BLaER1 (cell line): ENCODE results near the gene ADAMTSL3.
"Not testable (repeated sequence)": the region's sequence is repeated elsewhere in the genome, so short reads cannot be mapped to it uniquely, and the experiment has no call there.

Experiments
- H3K27ac ChIP-seq: shearing (Covaris generic); formaldehyde crosslinking; 2 replicates; pipeline ENCODE4 v1.8.1; 2022
- H3K27me3 ChIP-seq: shearing (Covaris generic); formaldehyde crosslinking; 2 replicates; pipeline ENCODE4 v1.8.1; 2022
- H3K36me3 ChIP-seq: shearing (Covaris generic); formaldehyde crosslinking; 2 replicates; pipeline ENCODE4 v1.8.1; 2022
- H3K4me1 ChIP-seq: shearing (Covaris generic); formaldehyde crosslinking; 2 replicates; pipeline ENCODE4 v1.8.1; 2022
- H3K4me2 ChIP-seq: shearing (Covaris generic); formaldehyde crosslinking; 2 replicates; pipeline ENCODE4 v1.8.1; 2022
- H3K4me3 ChIP-seq: shearing (Covaris generic); formaldehyde crosslinking; 2 replicates; pipeline ENCODE4 v1.8.1; 2022
- H3K9ac ChIP-seq: shearing (Covaris generic); formaldehyde crosslinking; 2 replicates; pipeline ENCODE4 v1.8.1; 2022
- H3K9me3 ChIP-seq: shearing (Covaris generic); formaldehyde crosslinking; 2 replicates; pipeline ENCODE4 v1.8.1; 2022
- H4K20me1 ChIP-seq: shearing (Covaris generic); formaldehyde crosslinking; 2 replicates; pipeline ENCODE4 v1.8.1; 2022
- Cebpa-rat ChIP-seq: shearing (Covaris generic); IDR thresholded peaks from 2 replicates; pipeline ENCODE4 v1.8.1; 2022

Gene ADAMTSL3

DNA sequence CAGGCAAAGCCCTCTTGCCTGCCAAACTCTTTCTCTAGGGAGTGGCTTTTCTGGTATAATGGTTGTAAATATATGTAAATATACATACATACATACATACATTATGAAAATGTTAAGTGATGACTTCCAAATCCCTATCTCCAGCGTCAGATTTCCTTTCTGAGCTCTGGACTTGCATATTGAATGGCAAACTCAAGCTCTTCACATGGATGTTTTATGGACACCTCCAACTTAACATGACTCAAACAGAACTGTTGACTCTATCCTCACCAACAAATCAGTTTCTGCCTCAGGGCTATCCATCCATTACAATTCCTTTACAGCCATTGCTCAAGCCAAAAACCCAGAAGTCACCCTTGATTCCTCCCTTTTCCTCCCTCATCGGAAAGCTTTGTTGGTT lies 45.1 kb downstream of the ADAMTSL3 start:
- TF ChIP-seq Cebpa-rat = no peak
- no peaks in the 10 kb centered on the region for H3K36me3 ChIP-seq
- H3K9me3 ChIP-seq = peaks cover 9% of the 10 kb centered on the region
- H3K4me1 ChIP-seq = no peaks in the 10 kb centered on the region
- no peaks in the 10 kb centered on the region for H4K20me1 ChIP-seq
- no peak overlapping the region for H3K9ac ChIP-seq
- H3K27ac ChIP-seq = no peak overlapping the region
- H3K4me2 ChIP-seq = no peak overlapping the region
- H3K4me3 ChIP-seq = no peak overlapping the region
- H3K27me3 ChIP-seq = no peaks in the 10 kb centered on the region

GRCh38 chr15:83700082-83700481 lies 46.2 kb downstream of the ADAMTSL3 start:
- TF ChIP-seq Cebpa-rat = no peak
- Histone ChIP-seq H3K36me3 (no peaks in the 10 kb centered on the region), H3K27me3 (no peaks in the 10 kb centered on the region), H3K27ac (no peak overlapping the region), H3K4me2 (no peak overlapping the region), H3K4me3 (no peak overlapping the region), H3K9me3 (peaks cover 9% of the 10 kb centered on the region), H3K9ac (no peak overlapping the region), H4K20me1 (no peaks in the 10 kb centered on the region), H3K4me1 (no peaks in the 10 kb centered on the region)

DNA sequence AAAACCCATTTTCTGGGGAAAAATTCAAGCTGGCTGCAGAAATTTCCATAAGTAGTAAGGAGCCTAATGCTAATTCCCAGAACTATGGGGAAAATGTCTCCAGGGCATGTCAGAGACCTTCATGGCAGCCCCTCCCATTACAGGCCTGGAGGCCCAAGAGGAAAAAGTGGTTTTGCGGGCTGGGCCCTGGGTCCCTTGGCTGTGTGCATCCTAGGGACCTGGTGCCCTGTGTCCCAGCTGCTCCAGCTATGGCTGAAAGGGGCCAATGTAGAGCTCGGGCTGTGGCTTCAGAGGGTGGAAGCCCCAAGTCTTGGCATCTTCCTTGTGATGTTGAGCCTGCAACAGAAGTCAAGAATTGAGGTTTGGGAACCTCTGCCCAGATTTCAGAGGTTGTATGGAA lies 48.4 kb downstream of the ADAMTSL3 start:
- not testable (repeated sequence) for H3K27ac ChIP-seq, H3K27me3 ChIP-seq, H3K4me2 ChIP-seq, H3K9ac ChIP-seq, H3K9me3 ChIP-seq, H3K4me1 ChIP-seq, H3K4me3 ChIP-seq, H3K36me3 ChIP-seq, H4K20me1 ChIP-seq

DNA sequence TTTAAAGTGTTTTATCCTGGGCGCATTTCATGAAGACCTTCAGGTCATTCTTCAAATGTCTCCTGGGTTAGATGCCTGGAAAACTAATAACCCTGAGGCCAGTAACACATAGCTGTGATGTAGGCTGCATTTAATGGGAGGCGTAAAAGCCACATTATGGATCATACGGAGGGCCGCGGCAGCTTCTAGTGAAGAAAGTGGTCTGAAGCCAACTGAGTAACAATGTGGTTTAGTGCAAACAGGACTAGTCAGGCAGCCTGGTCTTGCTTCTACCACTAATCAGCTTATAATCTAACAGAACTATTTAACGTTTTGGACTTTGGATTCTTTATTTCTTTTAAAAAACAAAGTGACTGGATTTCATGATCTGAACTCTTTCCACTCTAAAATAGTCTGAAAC lies 54.4 kb downstream of the ADAMTSL3 start:
- no peaks in the 10 kb centered on the region for H3K9me3 ChIP-seq
- H4K20me1 ChIP-seq = no peaks in the 10 kb centered on the region
- H3K27me3 ChIP-seq = no peaks in the 10 kb centered on the region
- H3K9ac ChIP-seq = no peak overlapping the region
- TF ChIP-seq Cebpa-rat = no peak
- no peak overlapping the region for H3K27ac ChIP-seq
- H3K36me3 ChIP-seq = no peaks in the 10 kb centered on the region
- no peaks in the 10 kb centered on the region for H3K4me1 ChIP-seq
- no peak overlapping the region for H3K4me3 ChIP-seq
- no peak overlapping the region for H3K4me2 ChIP-seq

DNA sequence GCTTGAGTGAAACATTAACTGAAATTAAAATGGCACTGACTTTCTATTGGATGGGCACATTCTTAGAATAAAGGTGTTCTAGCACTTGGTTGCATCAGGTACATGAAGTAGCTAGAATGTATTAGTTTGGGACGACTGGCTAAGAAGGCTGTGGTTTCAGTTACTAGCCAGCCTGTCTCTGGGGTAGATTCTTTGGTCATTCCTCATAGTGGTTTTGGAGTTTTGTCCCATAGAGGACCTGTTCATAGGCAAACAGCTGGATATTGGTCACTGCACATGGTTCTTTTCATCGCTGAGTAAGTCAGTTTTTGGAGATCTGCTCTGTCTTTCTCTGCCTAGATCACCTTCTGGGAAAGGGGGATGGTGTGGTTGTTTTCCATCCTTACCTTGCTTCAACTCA lies 55.3 kb downstream of the ADAMTSL3 start:
- H3K36me3 ChIP-seq = no peaks in the 10 kb centered on the region
- no peaks in the 10 kb centered on the region for H3K9me3 ChIP-seq
- H3K4me2 ChIP-seq = no peak overlapping the region
- no peaks in the 10 kb centered on the region for H3K27me3 ChIP-seq
- H3K9ac ChIP-seq = no peak overlapping the region
- H3K27ac ChIP-seq = no peak overlapping the region
- H3K4me3 ChIP-seq = no peak overlapping the region
- TF ChIP-seq Cebpa-rat = no peak
- no peaks in the 10 kb centered on the region for H4K20me1 ChIP-seq
- H3K4me1 ChIP-seq = no peaks in the 10 kb centered on the region

GRCh38 chr15:83709811-83710210 lies 55.9 kb downstream of the ADAMTSL3 start:
- no peak overlapping the region for H3K27ac ChIP-seq
- no peaks in the 10 kb centered on the region for H3K27me3 ChIP-seq
- no peaks in the 10 kb centered on the region for H3K4me1 ChIP-seq
- no peak for TF ChIP-seq Cebpa-rat
- H3K9ac ChIP-seq = no peak overlapping the region
- H4K20me1 ChIP-seq = no peaks in the 10 kb centered on the region
- H3K4me3 ChIP-seq = no peak overlapping the region
- H3K4me2 ChIP-seq = no peak overlapping the region
- H3K36me3 ChIP-seq = no peaks in the 10 kb centered on the region
- H3K9me3 ChIP-seq = no peaks in the 10 kb centered on the region

DNA sequence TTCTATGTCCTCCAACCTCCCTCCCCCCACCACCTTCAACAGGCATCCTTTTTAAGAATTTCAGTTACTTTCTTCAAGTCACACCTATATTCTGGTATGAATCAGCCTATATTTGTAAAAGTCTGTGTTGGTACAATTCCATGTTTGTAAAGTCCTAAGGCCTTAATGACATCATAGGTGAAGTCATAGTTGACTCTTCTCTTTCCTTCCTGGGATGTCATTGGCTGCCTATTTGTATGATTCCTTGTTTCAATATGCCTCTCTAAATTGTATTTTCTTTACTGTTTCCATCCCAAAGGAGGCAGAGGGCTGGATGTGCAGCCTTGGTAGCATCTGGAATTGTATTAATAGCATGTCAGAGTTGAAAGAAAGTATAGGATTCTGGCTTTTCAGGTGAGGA lies 56.5 kb downstream of the ADAMTSL3 start:
- no peaks in the 10 kb centered on the region for H3K9me3 ChIP-seq
- H4K20me1 ChIP-seq = no peaks in the 10 kb centered on the region
- H3K27me3 ChIP-seq = no peaks in the 10 kb centered on the region
- TF ChIP-seq Cebpa-rat = no peak
- no peaks in the 10 kb centered on the region for H3K4me1 ChIP-seq
- H3K27ac ChIP-seq = no peak overlapping the region
- no peak overlapping the region for H3K4me3 ChIP-seq
- no peaks in the 10 kb centered on the region for H3K36me3 ChIP-seq
- no peak overlapping the region for H3K4me2 ChIP-seq
- no peak overlapping the region for H3K9ac ChIP-seq

DNA sequence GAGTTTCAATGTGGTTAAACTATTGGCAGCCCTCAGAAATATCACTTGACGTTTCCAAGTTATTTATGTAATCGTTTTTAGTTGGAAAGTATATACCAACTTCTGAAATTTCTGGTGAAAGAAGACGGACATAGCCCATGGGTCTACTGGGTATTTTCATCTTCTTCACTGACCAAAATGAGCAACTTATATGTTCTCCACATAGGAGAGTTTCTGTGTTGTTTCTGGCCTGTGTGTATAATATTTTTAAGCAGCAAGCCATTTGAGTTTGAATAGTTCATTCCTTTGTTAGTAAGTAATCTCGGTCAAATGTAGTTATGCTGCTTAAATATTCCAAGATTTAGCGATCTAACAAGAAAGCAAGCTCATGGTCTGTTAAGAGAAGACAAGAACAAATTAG lies 57.3 kb downstream of the ADAMTSL3 start:
- Histone ChIP-seq H3K27me3 (no peaks in the 10 kb centered on the region), H3K9me3 (no peaks in the 10 kb centered on the region), H3K4me1 (no peaks in the 10 kb centered on the region), H3K9ac (no peak overlapping the region), H4K20me1 (no peaks in the 10 kb centered on the region), H3K4me3 (no peak overlapping the region), H3K4me2 (no peak overlapping the region), H3K27ac (no peak overlapping the region), H3K36me3 (no peaks in the 10 kb centered on the region)
- TF ChIP-seq Cebpa-rat = no peak

- H3K4me3 ChIP-seq = no peak overlapping the region
- H3K9me3 ChIP-seq = no peaks in the 10 kb centered on the region
- H4K20me1 ChIP-seq = no peaks in the 10 kb centered on the region
- H3K4me2 ChIP-seq = no peak overlapping the region
- H3K27me3 ChIP-seq = no peaks in the 10 kb centered on the region
- TF ChIP-seq Cebpa-rat = no peak
- H3K9ac ChIP-seq = no peak overlapping the region
- no peak overlapping the region for H3K27ac ChIP-seq
- H3K4me1 ChIP-seq = no peaks in the 10 kb centered on the region
- H3K36me3 ChIP-seq = no peaks in the 10 kb centered on the region
Observed at GRCh38 chr15:83713242-83713641, 59.3 kb downstream of the ADAMTSL3 start.

GRCh38 chr15:83714939-83715628 lies 61.2 kb downstream of the ADAMTSL3 start:
- Histone ChIP-seq H3K9ac (no peak overlapping the region), H4K20me1 (no peaks in the 10 kb centered on the region), H3K4me1 (no peaks in the 10 kb centered on the region), H3K27ac (no peak overlapping the region), H3K9me3 (no peaks in the 10 kb centered on the region), H3K27me3 (no peaks in the 10 kb centered on the region), H3K4me2 (no peak overlapping the region), H3K4me3 (no peak overlapping the region), H3K36me3 (no peaks in the 10 kb centered on the region)
- TF ChIP-seq Cebpa-rat = no peak

GRCh38 chr15:83716605-83717004 lies 62.7 kb downstream of the ADAMTSL3 start:
- Histone ChIP-seq H4K20me1 (no peaks in the 10 kb centered on the region), H3K4me3 (no peak overlapping the region), H3K4me2 (no peak overlapping the region), H3K27me3 (no peaks in the 10 kb centered on the region), H3K36me3 (no peaks in the 10 kb centered on the region), H3K4me1 (no peaks in the 10 kb centered on the region), H3K9me3 (no peaks in the 10 kb centered on the region), H3K27ac (no peak overlapping the region), H3K9ac (no peak overlapping the region)
- TF ChIP-seq Cebpa-rat = no peak
